Mesothelial cell of epicardium (in vitro differentiated cells): ENCODE results near the gene IRF3. TPM values are rescaled to one million over a fixed set of nuclear protein-coding genes. Genes with fewer than 3 reads are reported as not detected.

Experiments
- DNase-seq, 2 experiments: peaks; one replicate each; pipeline ENCODE4 v3.0.0; 2021; ENCODE audit warnings: low spot score in 2 of 2; ENCODE audit not compliant: unreplicated experiment in 2 of 2
- H3K27ac Mint-ChIP-seq: 2 replicates; pipeline ENCODE4 v1.8.0; 2021; ENCODE audit warnings: mixed read lengths
- H3K27me3 Mint-ChIP-seq: 2 replicates; pipeline ENCODE4 v1.8.0; 2021; ENCODE audit warnings: low read depth, mixed read lengths
- H3K36me3 Mint-ChIP-seq: 2 replicates; pipeline ENCODE4 v1.8.0; 2021; ENCODE audit warnings: mixed read lengths
- H3K4me1 Mint-ChIP-seq: 2 replicates; pipeline ENCODE4 v1.8.0; 2021; ENCODE audit warnings: mixed read lengths
- H3K4me3 Mint-ChIP-seq: 2 replicates; pipeline ENCODE4 v1.8.0; 2021; ENCODE audit warnings: mild to moderate bottlenecking, moderate library complexity, mixed read lengths
- H3K9me3 Mint-ChIP-seq: 2 replicates; pipeline ENCODE4 v1.8.0; 2021; ENCODE audit warnings: mixed read lengths
- total RNA-seq: library from RNA; stranded (reverse); gene quantifications from 3 replicates; pipeline ENCODE4 v1.2.1, GENCODE V29; 2021
- TF ChIP-seq, protein P1 (sequence below): fragments of 200-600 bp; sonication (generic); IDR thresholded peaks from one replicate; pipeline ENCODE4 v1.5.0; 2021; ENCODE audit warnings: antibody characterized with exemption; ENCODE audit not compliant: unreplicated experiment

The IRF3 gene
- total RNA-seq, 1 donor from 2014 or later = 89.4 TPM

DNA sequence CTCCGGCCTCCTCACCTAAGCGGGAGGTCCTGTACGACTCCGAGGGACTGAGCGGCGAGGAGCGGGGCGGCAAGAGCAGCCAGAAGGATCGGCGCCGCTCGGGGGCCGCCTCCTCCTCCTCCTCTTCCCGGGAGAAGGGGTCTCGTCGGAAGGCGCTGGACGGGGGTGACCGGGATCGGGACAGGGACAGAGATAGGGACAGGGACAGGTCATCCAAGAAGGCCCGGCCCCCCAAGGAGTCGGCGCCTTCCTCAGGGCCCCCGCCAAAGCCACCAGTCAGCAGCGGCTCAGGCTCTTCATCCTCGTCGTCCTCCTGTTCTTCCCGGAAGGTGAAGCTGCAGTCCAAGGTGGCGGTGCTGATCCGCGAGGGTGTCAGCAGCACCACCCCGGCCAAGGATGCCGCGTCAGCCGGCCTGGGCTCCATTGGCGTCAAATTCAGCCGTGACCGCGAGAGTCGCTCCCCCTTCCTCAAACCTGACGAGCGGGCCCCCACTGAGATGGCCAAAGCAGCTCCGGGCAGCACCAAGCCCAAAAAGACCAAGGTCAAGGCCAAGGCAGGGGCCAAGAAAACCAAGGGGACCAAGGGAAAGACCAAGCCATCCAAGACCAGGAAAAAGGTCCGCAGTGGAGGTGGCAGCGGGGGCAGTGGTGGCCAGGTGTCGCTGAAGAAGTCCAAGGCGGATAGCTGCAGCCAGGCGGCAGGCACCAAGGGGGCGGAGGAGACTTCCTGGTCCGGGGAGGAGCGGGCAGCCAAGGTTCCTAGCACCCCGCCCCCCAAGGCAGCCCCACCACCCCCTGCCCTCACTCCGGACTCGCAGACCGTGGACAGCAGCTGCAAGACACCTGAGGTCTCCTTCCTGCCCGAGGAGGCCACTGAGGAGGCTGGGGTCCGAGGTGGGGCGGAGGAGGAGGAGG is 12.8 kb downstream of the IRF3 start:
- Mint-ChIP-seq H3K4me3 (no peak overlapping the region), H3K27ac (no peak overlapping the region), H3K27me3 (no peaks in the 10 kb centered on the region), H3K4me1 (no peaks in the 10 kb centered on the region), H3K36me3 (peaks cover 24% of the 10 kb centered on the region), H3K9me3 (no peaks in the 10 kb centered on the region)
- no peak for DNase-seq
- TF ChIP-seq, protein P1, sequence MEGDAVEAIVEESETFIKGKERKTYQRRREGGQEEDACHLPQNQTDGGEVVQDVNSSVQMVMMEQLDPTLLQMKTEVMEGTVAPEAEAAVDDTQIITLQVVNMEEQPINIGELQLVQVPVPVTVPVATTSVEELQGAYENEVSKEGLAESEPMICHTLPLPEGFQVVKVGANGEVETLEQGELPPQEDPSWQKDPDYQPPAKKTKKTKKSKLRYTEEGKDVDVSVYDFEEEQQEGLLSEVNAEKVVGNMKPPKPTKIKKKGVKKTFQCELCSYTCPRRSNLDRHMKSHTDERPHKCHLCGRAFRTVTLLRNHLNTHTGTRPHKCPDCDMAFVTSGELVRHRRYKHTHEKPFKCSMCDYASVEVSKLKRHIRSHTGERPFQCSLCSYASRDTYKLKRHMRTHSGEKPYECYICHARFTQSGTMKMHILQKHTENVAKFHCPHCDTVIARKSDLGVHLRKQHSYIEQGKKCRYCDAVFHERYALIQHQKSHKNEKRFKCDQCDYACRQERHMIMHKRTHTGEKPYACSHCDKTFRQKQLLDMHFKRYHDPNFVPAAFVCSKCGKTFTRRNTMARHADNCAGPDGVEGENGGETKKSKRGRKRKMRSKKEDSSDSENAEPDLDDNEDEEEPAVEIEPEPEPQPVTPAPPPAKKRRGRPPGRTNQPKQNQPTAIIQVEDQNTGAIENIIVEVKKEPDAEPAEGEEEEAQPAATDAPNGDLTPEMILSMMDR = no peak

DNA sequence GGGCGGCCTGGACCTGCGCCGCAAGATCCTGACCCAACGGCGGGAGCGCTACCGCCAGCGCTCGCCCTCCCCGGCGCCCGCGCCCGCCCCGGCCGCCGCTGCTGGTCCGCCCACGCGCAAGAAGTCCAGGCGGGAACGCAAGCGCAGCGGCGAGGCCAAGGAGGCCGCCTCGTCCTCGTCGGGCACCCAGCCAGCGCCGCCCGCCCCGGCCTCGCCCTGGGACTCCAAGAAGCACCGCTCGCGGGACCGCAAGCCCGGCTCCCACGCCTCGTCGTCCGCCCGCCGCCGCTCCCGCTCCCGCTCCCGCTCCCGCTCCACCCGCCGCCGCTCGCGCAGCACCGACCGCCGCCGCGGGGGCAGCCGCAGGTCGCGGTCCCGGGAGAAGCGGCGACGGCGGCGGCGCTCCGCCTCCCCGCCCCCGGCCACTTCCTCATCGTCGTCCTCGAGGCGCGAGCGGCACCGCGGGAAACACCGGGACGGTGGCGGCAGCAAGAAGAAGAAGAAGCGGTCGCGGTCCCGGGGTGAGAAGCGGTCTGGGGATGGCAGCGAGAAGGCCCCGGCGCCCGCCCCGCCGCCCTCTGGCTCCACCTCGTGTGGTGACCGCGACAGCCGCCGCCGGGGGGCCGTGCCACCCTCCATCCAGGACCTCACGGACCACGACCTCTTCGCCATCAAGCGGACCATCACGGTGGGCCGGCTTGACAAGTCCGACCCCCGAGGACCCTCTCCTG is 13.7 kb downstream of the IRF3 start:
- no peak overlapping the region for H3K27ac Mint-ChIP-seq

DNA sequence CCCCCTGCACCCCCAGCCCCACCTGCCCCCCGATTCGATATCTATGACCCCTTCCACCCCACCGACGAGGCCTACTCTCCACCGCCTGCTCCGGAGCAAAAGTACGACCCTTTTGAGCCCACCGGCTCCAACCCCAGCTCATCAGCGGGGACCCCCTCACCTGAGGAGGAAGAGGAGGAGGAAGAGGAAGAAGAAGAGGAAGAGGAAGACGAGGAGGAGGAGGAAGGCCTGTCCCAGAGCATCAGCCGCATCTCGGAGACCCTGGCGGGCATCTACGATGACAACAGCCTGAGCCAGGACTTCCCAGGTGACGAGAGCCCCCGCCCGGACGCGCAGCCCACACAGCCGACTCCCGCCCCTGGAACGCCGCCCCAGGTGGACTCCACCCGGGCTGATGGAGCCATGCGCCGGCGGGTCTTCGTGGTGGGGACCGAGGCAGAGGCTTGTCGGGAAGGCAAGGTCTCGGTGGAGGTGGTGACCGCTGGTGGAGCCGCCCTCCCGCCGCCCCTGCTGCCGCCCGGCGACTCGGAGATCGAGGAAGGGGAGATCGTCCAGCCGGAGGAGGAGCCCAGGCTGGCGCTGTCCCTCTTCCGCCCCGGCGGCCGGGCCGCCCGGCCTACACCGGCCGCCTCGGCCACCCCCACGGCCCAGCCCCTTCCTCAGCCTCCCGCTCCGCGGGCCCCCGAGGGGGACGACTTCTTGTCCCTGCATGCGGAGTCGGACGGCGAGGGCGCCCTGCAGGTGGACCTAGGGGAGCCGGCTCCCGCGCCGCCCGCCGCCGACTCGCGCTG is 14.4 kb downstream of the IRF3 start:
- Mint-ChIP-seq H3K27ac (no peak overlapping the region), H3K4me3 (no peak overlapping the region), H3K36me3 (peaks cover 22% of the 10 kb centered on the region), H3K27me3 (no peaks in the 10 kb centered on the region), H3K4me1 (no peaks in the 10 kb centered on the region), H3K9me3 (no peaks in the 10 kb centered on the region)
- no peak for DNase-seq
- TF ChIP-seq, protein P1 = no peak

More for the DNA sequence above, 13.7 kb downstream of the IRF3 start:
- TF ChIP-seq, protein P1 = no peak
- H3K27me3 Mint-ChIP-seq = no peaks in the 10 kb centered on the region
- H3K9me3 Mint-ChIP-seq = no peaks in the 10 kb centered on the region
- no peak overlapping the region for H3K4me3 Mint-ChIP-seq
- H3K36me3 Mint-ChIP-seq = peaks cover 25% of the 10 kb centered on the region
- H3K4me1 Mint-ChIP-seq = no peaks in the 10 kb centered on the region
- no peak for DNase-seq

DNA sequence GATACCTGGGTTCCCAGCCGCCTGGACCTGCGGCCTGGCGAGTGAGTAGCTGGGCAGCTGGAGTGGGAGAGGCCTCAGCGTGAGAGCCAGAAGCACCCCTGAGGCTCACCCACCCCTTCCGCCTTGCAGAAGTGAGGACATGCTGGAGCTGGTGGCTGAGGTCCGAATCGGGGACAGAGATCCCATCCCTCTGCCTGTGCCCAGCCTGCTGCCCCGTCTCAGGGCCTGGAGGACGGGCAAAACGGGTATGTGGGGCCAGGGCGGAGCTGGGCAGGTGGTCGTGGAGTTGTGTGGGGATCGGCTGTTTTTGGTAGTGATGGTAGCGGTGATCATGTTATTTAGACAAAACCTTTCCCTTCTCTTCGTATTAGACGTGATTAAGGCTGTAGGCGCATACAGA is 19.1 kb downstream of the IRF3 start:
- TF ChIP-seq, protein P1 = no peak
- Mint-ChIP-seq H3K36me3 (peaks cover 11% of the 10 kb centered on the region), H3K9me3 (no peaks in the 10 kb centered on the region), H3K4me3 (no peak overlapping the region), H3K27me3 (no peaks in the 10 kb centered on the region), H3K27ac (no peak overlapping the region), H3K4me1 (peaks cover 24% of the 10 kb centered on the region)
- no peak for DNase-seq

DNA sequence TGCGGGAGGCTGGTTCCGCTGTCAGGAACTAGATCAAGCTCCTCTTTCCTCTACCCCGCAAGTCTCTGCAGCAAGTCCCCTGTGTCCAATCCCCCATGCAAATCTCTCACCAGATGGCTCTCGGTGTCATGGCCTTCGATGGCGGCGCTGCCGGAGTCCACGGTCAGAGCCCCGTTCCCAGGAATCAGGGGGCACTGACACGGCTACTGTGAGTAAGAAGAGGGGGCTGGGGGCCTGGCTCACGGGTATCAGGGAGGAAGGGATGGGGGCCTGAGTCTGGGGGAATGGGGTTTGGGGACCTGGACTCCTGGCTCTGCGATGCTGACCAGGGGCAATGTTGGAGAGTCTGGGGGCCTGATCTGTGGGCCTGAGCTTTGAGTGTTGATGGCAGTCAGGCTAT is 19.7 kb downstream of the IRF3 start:
- Mint-ChIP-seq H3K4me1 (peaks cover 27% of the 10 kb centered on the region), H3K36me3 (peaks cover 10% of the 10 kb centered on the region), H3K27me3 (no peaks in the 10 kb centered on the region), H3K27ac (no peak overlapping the region), H3K4me3 (no peak overlapping the region), H3K9me3 (no peaks in the 10 kb centered on the region)
- DNase-seq = no peak
- TF ChIP-seq, protein P1 = no peak
